ENCODE measurements around the gene CERS5. TPM values are rescaled to one million over a fixed set of nuclear protein-coding genes. Genes with fewer than 3 reads are reported as not detected.

CERS5 gene
- total RNA-seq, 2 donors from 2014 or later, result 27.6 to 41.7 TPM

DNA sequence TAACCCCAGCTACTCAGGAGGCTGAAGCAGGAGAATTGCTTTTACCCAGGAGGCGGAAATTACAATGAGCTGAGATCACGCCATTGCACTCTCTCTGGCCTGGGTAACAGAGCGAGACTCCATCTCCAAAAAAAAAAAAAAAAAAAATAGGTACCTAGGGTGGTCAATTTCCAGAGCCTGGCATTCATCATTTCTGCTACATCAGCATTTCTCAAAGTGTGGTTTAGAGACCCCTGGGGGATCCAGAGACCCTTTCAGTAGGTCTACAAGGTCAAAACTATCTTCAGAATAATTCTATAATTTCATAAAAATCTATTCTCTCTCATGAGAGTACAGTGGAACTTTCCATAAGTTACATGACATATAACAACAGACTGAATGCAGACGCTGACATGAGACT is 19.9 kb downstream of the CERS5 start:
- WGBS, result 100% methylated on average over 4 of the region's 4 CpGs
- no peaks in the 10 kb centered on the region for H3K4me1 ChIP-seq (replicated peaks)
- no peak for DNase-seq (ENCODE audit: low spot score)
- H3K27me3 ChIP-seq (replicated peaks; ENCODE audit: insufficient read depth), result no peaks in the 10 kb centered on the region
- TF ChIP-seq, protein P1, sequence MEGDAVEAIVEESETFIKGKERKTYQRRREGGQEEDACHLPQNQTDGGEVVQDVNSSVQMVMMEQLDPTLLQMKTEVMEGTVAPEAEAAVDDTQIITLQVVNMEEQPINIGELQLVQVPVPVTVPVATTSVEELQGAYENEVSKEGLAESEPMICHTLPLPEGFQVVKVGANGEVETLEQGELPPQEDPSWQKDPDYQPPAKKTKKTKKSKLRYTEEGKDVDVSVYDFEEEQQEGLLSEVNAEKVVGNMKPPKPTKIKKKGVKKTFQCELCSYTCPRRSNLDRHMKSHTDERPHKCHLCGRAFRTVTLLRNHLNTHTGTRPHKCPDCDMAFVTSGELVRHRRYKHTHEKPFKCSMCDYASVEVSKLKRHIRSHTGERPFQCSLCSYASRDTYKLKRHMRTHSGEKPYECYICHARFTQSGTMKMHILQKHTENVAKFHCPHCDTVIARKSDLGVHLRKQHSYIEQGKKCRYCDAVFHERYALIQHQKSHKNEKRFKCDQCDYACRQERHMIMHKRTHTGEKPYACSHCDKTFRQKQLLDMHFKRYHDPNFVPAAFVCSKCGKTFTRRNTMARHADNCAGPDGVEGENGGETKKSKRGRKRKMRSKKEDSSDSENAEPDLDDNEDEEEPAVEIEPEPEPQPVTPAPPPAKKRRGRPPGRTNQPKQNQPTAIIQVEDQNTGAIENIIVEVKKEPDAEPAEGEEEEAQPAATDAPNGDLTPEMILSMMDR (IDR thresholded peaks at IDR 0.05), result no peak
- TF ChIP-seq POLR2A (IDR thresholded peaks at IDR 0.05), result no peak
- no peak for TF ChIP-seq POLR2AphosphoS5 (IDR thresholded peaks at IDR 0.05)
- no peaks in the 10 kb centered on the region for H3K36me3 ChIP-seq
- intact Hi-C loops (cut with DNase I), result no loop called here
- H3K4me3 ChIP-seq, result no peak overlapping the region
- no peaks in the 10 kb centered on the region for H3K9me3 ChIP-seq
- no peak overlapping the region for H3K27ac ChIP-seq

DNA sequence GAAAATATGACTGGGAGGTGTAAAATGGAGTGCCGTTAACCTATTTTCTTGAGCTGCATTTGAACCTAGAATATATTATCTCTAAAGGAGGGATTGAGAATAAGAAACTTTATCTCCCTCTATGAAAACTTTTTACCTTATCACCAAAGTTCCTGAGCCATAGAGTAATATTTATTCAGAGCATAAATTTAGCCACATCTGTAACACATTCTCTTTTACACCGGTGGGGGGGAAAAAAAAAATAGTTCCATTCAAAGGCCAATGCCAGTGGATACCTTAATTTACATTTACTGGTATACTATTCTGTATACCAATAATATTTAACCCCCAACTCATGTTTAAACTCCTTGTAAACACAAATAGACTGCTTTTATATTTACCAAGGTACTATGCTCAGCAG is 21.7 kb downstream of the CERS5 start:
- TF ChIP-seq POLR2A (IDR thresholded peaks at IDR 0.05), result no peak
- TF ChIP-seq, protein P1 (IDR thresholded peaks at IDR 0.05), result no peak
- TF ChIP-seq POLR2AphosphoS5 (IDR thresholded peaks at IDR 0.05), result no peak
- WGBS, result 79% methylated on average over 2 of the region's 2 CpGs
- Histone ChIP-seq H3K36me3 (no peaks in the 10 kb centered on the region), H3K9me3 (no peaks in the 10 kb centered on the region), H3K4me3 (no peak overlapping the region), H3K27me3 (replicated peaks; ENCODE audit: insufficient read depth) (no peaks in the 10 kb centered on the region), H3K27ac (no peak overlapping the region), H3K4me1 (replicated peaks) (no peaks in the 10 kb centered on the region)
- DNase-seq (ENCODE audit: low spot score), result no peak
- intact Hi-C loops (cut with DNase I), result no loop called here

DNA sequence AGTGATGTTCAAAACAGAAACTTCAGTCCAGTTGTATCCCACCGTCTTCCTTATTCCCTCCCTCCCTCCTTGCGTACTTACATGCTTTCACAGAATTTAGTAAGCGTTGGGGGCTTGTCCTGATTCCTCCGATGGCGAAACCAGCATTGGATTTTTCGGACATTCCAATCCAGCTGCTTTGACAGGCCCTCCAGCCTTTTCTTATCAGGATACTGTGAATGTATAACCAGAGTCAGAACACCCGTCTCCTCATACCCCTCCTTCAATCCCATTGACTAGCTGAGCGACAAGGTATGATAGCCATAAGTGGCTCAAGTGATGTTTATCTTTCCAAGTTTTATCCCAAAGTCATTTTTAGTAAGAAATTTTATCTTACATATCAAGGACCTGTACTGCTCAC is 24.2 kb downstream of the CERS5 start:
- H3K9me3 ChIP-seq, result no peaks in the 10 kb centered on the region
- no peaks in the 10 kb centered on the region for H3K4me1 ChIP-seq (replicated peaks)
- H3K4me3 ChIP-seq, result no peak overlapping the region
- no peak for TF ChIP-seq POLR2A (IDR thresholded peaks at IDR 0.05)
- TF ChIP-seq, protein P1 (IDR thresholded peaks at IDR 0.05), result no peak
- TF ChIP-seq POLR2AphosphoS5 (IDR thresholded peaks at IDR 0.05), result no peak
- no peaks in the 10 kb centered on the region for H3K36me3 ChIP-seq
- no peak for DNase-seq (ENCODE audit: low spot score)
- 90% methylated on average over 8 of the region's 8 CpGs for WGBS
- H3K27ac ChIP-seq, result no peak overlapping the region
- H3K27me3 ChIP-seq (replicated peaks; ENCODE audit: insufficient read depth), result no peaks in the 10 kb centered on the region
- intact Hi-C loops (cut with DNase I), result no loop called here

DNA sequence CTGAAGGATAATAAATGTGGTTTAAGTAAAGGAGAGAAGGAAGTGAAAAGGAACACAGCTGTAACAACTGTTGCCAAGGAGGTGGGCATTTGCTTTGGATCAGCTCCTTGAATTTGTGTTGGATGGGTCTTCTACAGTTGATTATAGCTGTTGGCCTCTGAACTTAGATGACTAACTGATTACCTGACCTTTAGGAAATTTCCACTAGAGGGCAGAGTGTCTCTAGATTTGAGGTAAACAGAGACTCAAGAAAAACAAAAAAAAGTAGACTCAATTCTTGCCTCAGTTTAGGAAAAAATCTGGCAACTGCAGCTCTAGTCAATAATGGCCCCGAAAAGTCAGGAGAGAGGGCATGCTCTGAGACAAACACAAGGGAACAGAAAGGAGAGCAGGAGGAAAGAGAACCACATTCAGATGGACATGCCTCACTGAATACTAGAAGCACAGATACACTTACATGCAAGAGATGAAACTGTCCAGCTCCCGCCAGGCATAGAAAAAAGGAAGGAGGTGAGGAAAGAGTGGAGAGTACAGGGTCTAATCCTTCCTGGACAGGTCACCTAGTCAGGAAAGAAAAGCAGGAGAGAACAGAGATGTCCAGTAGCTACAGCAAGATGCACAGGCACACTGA is 34.5 kb downstream of the CERS5 start:
- Histone ChIP-seq H3K9me3 (no peaks in the 10 kb centered on the region), H3K36me3 (no peaks in the 10 kb centered on the region), H3K27ac (no peak overlapping the region), H3K4me3 (no peak overlapping the region), H3K4me1 (replicated peaks) (no peaks in the 10 kb centered on the region), H3K27me3 (replicated peaks; ENCODE audit: insufficient read depth) (no peaks in the 10 kb centered on the region)
- 73% methylated on average over 2 of the region's 2 CpGs for WGBS
- intact Hi-C loops (cut with DNase I), result no loop called here
- TF ChIP-seq POLR2AphosphoS5 (IDR thresholded peaks at IDR 0.05) (no peak), POLR2A (IDR thresholded peaks at IDR 0.05) (no peak)
- TF ChIP-seq, protein P1 (IDR thresholded peaks at IDR 0.05), result peak in 3 of 4 experiments; percentile 18 to 65 (median 42)
- no peak for DNase-seq (ENCODE audit: low spot score)

DNA sequence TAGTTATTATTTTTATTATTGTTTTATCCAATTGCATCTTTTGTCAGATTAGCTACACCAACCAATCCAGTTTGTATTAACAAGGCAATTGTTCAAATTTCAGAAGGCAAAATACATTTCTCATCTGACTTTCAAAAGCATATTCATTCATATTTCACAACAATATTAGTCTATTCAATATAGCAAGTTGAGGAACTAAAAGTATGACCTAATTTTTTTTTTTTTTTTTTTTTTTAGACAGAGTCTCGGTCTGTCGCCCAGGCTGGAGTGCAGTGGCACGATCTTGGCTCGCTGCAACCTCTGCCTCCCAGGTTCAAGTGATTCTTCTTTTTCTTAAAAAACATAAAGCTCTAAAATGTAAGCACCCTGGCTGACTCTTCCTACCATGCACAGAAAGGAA is 37.9 kb downstream of the CERS5 start:
- DNase-seq (ENCODE audit: low spot score), result no peak
- Histone ChIP-seq H3K4me1 (replicated peaks) (no peaks in the 10 kb centered on the region), H3K9me3 (no peaks in the 10 kb centered on the region), H3K36me3 (no peaks in the 10 kb centered on the region), H3K27ac (no peak overlapping the region), H3K4me3 (no peak overlapping the region), H3K27me3 (replicated peaks; ENCODE audit: insufficient read depth) (no peaks in the 10 kb centered on the region)
- WGBS, result 80% methylated on average over 4 of the region's 4 CpGs
- intact Hi-C loops (cut with DNase I), result no loop called here
- TF ChIP-seq, protein P1 (IDR thresholded peaks at IDR 0.05), result no peak
- TF ChIP-seq POLR2A (IDR thresholded peaks at IDR 0.05), result no peak
- TF ChIP-seq POLR2AphosphoS5 (IDR thresholded peaks at IDR 0.05), result no peak

Data from prostate gland (tissue), 2 donors.